ENCODE data around the gene SMARCE1. TPM values are rescaled to one million over a fixed set of nuclear protein-coding genes. Genes with fewer than 3 reads are reported as not detected.

Gene SMARCE1
- total and polyA plus RNA-seq, 2 of the 4 experiments (the other 2 are of a cell fraction): 66.2 to 119 TPM

- CTCF ChIA-PET: interaction anchor here (0.6 kb wide), 1 partner anchor 22 kb away, joined by 3 read pairs; no protein-coding TSS in a partner anchor
Measured at GRCh38 chr17:40629842-40630241, 17.8 kb downstream of the SMARCE1 start.

More at GRCh38 chr17:40629842-40630241, 17.8 kb downstream of the SMARCE1 start:
- BruUV-seq (replicated peaks): no TSS peak
- Histone ChIP-seq H3K27me3 (ENCODE audit: control insufficient read depth, insufficient read depth, low read length) (no peaks in the 10 kb centered on the region), H2AK5ac (ENCODE audit: low read depth, low read length) (no peak overlapping the region), H2BK5ac (ENCODE audit: low read depth, low read length, poor library complexity, severe bottlenecking) (no peak overlapping the region), H2BK20ac (ENCODE audit: low read depth, low read length) (no peak overlapping the region), H4K20me1 (ENCODE audit: insufficient read depth, low read length) (no peaks in the 10 kb centered on the region; the same call in 1 of the 2 replicates), H3K4me2 (ENCODE audit: low read depth, low read length) (no peak overlapping the region), H3K23ac (ENCODE audit: low read depth, low read length) (no peak overlapping the region), H3K9me1 (ENCODE audit: insufficient read depth, low read length) (no peaks in the 10 kb centered on the region), H4K91ac (ENCODE audit: insufficient read depth, low read depth, low read length) (no peak overlapping the region), H3K14ac (replicated peaks; ENCODE audit: low read depth, low read length) (no peak overlapping the region), H3K9ac (ENCODE audit: low read depth, low read length) (no peak overlapping the region), H2AK9ac (replicated peaks; ENCODE audit: low read depth, low read length, poor library complexity) (no peak overlapping the region), H3K36me3 (ENCODE audit: control insufficient read depth, insufficient read depth, low read length) (peaks cover 36% of the 10 kb centered on the region), H2BK15ac (ENCODE audit: low read depth, low read length) (no peak overlapping the region), H3K27ac (ENCODE audit: insufficient read depth, low read length) (no peak overlapping the region), H2BK120ac (ENCODE audit: low read depth, low read length) (no peak overlapping the region), H3K9me3 (ENCODE audit: control insufficient read depth, insufficient read depth, low read length) (no peaks in the 10 kb centered on the region), H3K79me1 (ENCODE audit: low read depth in 1 of 2, low read length in 2 of 2) (peaks cover 0 to 8% of the 10 kb centered on the region in 2 experiments; a peak in 1 of 4 replicates), H3K4me1 (ENCODE audit: control insufficient read depth, insufficient read depth, low read length) (no peaks in the 10 kb centered on the region), H4K5ac (ENCODE audit: low read depth, low read length) (no peak overlapping the region), H3K18ac (ENCODE audit: low read depth, low read length) (no peak overlapping the region), H2AFZ (replicated peaks; ENCODE audit: low read length, poor library complexity) (no peak overlapping the region), H3K56ac (ENCODE audit: extremely low read depth, insufficient read depth, low read length) (no peak overlapping the region), H4K8ac (ENCODE audit: low read depth in 2 of 2, low read length in 2 of 2) (no peak overlapping the region), H3K4me3 (ENCODE audit: insufficient read depth, low read depth, low read length) (no peak overlapping the region), H3K4ac (ENCODE audit: low read depth, low read length) (no peak overlapping the region)
- dilution Hi-C loops (cut with HindIII; ENCODE audit: low sequenced_read_pairs, unreplicated experiment) (no loop called here), in situ Hi-C loops (cut with MboI; ENCODE audit: low sequenced_read_pairs) (loop anchor here (10.0 kb wide), 1 partner anchor 1035 kb away; no protein-coding TSS in a partner anchor), intact Hi-C loops (cut with micrococcal nuclease) (loop anchor here (1.0 kb wide), 1 partner anchor 8 kb away; no protein-coding TSS in a partner anchor)
- POLR2A ChIA-PET (ENCODE audit: unreplicated experiment): no interaction called here
- no CpG with 5 or more reads among the region's 2 CpGs for WGBS, 2 experiments (ENCODE audit: extremely low coverage in 2 of 2, insufficient read length in 1 of 2)
- no peak for DNase-seq
- no peak for TF ChIP-seq SMC3 (IDR thresholded peaks at IDR 0.05; ENCODE audit: low read depth, low read length)
- TF ChIP-seq BHLHE40 (IDR thresholded peaks at IDR 0.05; ENCODE audit: low read depth, low read length): no peak
- no peak for TF ChIP-seq RCOR1 (IDR thresholded peaks at IDR 0.05; ENCODE audit: insufficient replicate concordance, low read length)
- TF ChIP-seq FOS (IDR thresholded peaks at IDR 0.05; ENCODE audit: low read depth, low read length): no peak
- no peak for TF ChIP-seq ELK1 (IDR thresholded peaks at IDR 0.05; ENCODE audit: borderline replicate concordance, low read depth, low read length)
- no peak for TF ChIP-seq NFE2L2 (IDR thresholded peaks at IDR 0.05; ENCODE audit: low read depth, low read length)
- no peak for TF ChIP-seq CTCF (conservative IDR thresholded peaks at IDR 0.05; ENCODE audit: low read depth, low read length)
- no peak for TF ChIP-seq MXI1 (IDR thresholded peaks at IDR 0.05; ENCODE audit: borderline replicate concordance, low read depth, low read length)
- no peak for TF ChIP-seq MAFK (IDR thresholded peaks at IDR 0.05; ENCODE audit: low read depth, low read length)
- no peak for ATAC-seq (ENCODE audit: low read depth)

Data from IMR-90 (cell line).